Lower leg skin (tissue), 4 donors: Measurements from ENCODE around the gene PPTC7. TPM values are rescaled to one million over a fixed set of nuclear protein-coding genes. Genes with fewer than 3 reads are reported as not detected.
"Not testable (repeated sequence)": the region's sequence is repeated elsewhere in the genome, so short reads cannot be mapped to it uniquely, and the experiment has no call there.

ENCODE experiments used
- DNase-seq, 2 donors: peaks; one replicate each; pipeline ENCODE4 v3.0.0-alpha.2; 2019; ENCODE audit warnings: low spot score in 2 of 2
- H3K4me3 ChIP-seq: fragments of 200-600 bp; sonication (generic); 2 replicates; pipeline ENCODE4 v1.5.1; 2017; ENCODE audit warnings: mild to moderate bottlenecking, low read depth; ENCODE audit not compliant: poor library complexity, severe bottlenecking
- POLR2A ChIP-seq, 2 donors: fragments of 450-650 bp; IDR thresholded peaks; one replicate each; pipeline ENCODE4 v1.6.1; 2016 to 2017; ENCODE audit warnings: antibody characterized with exemption in 2 of 2, mild to moderate bottlenecking in 1 of 2, moderate library complexity in 1 of 2
- WGBS, 2 donors: methylation state at CpG; one replicate each; pipeline ENCODE4 v1.1.5; 2018; 5-methylcytosine and 5-hydroxymethylcytosine counted together
- intact Hi-C: fragments of 100-400 bp; cut with DNase I; formaldehyde crosslinking; loops from one replicate; pipeline ENCODE4 v1.15.0; 2023; ENCODE audit warnings: low total_unique reads
- total RNA-seq, 4 donors: library from RNA; depleted of rRNA; stranded (reverse); fragments of >200 nt; gene quantifications; one replicate each; pipeline ENCODE4 v1.1.0, GENCODE V29; 2016
- TF ChIP-seq, protein P1 (sequence below), 3 donors: fragments of 450-650 bp; IDR thresholded peaks; one replicate each; pipeline ENCODE4 v1.5.1; 2016; ENCODE audit warnings: antibody characterized with exemption in 3 of 3, mild to moderate bottlenecking in 3 of 3, moderate library complexity in 2 of 3

Gene PPTC7
- total RNA-seq, 4 donors from 2014 or later, result 19.6 to 29.8 (median 26.0) TPM

DNA sequence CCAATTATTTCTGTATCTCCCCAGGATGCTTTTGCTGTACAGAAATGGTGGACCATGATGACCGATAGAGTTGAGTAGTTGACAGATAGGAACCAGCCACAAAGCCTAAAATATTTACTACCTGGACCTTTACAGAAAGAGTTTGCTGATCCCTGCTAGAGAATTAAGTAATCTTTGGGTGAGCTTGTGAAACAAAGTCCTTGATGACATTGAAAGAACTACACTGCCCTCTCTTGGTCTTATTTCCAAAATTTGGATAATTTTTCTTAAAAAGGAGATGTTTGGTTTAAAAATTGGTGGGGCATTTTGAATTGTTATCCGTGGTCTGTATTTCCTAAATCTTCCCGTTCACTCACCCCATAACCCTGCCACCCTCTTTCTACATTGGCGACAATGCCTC is 17.1 kb upstream of the PPTC7 start:
- H3K4me3 ChIP-seq, result no peak overlapping the region
- TF ChIP-seq, protein P1, sequence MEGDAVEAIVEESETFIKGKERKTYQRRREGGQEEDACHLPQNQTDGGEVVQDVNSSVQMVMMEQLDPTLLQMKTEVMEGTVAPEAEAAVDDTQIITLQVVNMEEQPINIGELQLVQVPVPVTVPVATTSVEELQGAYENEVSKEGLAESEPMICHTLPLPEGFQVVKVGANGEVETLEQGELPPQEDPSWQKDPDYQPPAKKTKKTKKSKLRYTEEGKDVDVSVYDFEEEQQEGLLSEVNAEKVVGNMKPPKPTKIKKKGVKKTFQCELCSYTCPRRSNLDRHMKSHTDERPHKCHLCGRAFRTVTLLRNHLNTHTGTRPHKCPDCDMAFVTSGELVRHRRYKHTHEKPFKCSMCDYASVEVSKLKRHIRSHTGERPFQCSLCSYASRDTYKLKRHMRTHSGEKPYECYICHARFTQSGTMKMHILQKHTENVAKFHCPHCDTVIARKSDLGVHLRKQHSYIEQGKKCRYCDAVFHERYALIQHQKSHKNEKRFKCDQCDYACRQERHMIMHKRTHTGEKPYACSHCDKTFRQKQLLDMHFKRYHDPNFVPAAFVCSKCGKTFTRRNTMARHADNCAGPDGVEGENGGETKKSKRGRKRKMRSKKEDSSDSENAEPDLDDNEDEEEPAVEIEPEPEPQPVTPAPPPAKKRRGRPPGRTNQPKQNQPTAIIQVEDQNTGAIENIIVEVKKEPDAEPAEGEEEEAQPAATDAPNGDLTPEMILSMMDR (IDR thresholded peaks at IDR 0.05), result no peak
- TF ChIP-seq POLR2A (IDR thresholded peaks at IDR 0.05), result no peak
- intact Hi-C loops, result loop anchor here (10.0 kb wide), 1 partner anchor 135 kb away; the partner anchor contains the start of genes FAM216A and GPN3
- no peak for DNase-seq
- 34% methylated on average over 4 of the region's 4 CpGs for WGBS, 2 donors

DNA sequence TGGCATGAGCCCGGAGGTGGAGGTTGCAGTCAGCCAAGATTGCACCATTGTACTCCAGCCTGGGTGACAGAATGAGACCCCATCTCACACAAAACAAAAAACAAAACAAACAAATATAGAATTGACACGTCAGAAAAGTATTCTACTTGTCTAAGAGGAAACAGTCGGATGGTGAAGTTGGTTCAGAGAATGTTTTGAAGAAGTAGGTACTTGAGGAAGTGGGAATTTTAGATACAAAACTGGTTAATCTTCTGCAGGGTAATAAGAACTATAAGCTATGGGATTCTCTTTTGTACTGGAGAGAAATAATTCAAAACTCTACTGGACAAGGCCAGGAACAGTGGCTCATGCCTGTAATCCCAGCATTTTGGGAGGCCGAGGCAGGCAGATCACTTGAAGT is 16.2 kb upstream of the PPTC7 start:
- intact Hi-C loops, result loop anchor here (5.0 kb wide), 1 partner anchor 87 kb away; no protein-coding TSS in a partner anchor
- no peak overlapping the region for H3K4me3 ChIP-seq
- no peak for DNase-seq
- TF ChIP-seq, protein P1 (IDR thresholded peaks at IDR 0.05), result no peak
- TF ChIP-seq POLR2A (IDR thresholded peaks at IDR 0.05), result no peak
- 78 to 85% methylated on average over 4 of the region's 4 CpGs for WGBS, 2 donors

DNA sequence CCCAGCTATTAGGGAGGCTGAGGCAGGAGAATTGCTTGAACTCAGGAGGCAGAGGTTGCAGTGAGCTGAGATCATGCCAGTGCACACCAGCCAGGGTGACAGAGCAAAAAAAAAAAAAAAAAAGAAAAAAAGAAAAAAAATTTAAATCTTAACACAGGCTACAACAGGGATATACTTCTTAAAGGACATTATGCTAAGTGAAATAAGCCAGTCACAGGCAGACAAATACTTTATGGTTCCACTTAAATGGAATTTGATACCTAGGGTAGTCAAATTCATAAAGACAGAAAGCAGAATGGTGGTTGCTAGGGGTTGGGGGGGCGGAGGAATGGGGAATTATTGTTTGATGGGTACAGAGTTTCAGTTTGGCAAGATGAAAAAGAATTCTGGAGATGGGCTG is 14.8 kb upstream of the PPTC7 start:
- H3K4me3 ChIP-seq, result no peak overlapping the region
- 75 to 76% methylated on average over 1 of the region's 1 CpG for WGBS, 2 donors
- DNase-seq, result no peak
- TF ChIP-seq, protein P1 (IDR thresholded peaks at IDR 0.05), result no peak
- intact Hi-C loops, result loop anchor here (5.0 kb wide), 1 partner anchor 86 kb away; no protein-coding TSS in a partner anchor

DNA sequence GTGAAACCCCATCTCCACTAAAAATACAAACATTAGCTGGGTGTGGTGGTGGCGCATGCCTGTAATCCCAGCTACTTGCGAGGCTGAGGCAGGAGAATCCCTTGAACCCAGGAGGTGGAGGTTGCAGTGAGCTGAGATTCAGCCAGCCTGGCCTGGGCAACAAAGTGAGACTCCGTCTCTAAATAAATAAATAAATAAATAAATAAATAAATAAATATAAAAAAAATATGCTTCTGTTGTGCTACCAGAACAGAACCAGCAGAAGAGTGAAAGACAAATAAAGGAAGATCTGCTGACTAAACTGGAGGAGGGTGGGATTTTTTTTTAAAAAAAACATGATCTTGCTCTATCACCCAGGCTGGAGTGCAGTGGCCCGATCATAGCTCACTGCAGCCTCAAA is 9.8 kb upstream of the PPTC7 start:
- WGBS, 2 donors, result 84 to 91% methylated on average over 4 of the region's 4 CpGs
- intact Hi-C loops, H3K4me3 ChIP-seq: not testable (repeated sequence)
- DNase-seq, result peak in 1 of 2 donors; percentile 17

DNA sequence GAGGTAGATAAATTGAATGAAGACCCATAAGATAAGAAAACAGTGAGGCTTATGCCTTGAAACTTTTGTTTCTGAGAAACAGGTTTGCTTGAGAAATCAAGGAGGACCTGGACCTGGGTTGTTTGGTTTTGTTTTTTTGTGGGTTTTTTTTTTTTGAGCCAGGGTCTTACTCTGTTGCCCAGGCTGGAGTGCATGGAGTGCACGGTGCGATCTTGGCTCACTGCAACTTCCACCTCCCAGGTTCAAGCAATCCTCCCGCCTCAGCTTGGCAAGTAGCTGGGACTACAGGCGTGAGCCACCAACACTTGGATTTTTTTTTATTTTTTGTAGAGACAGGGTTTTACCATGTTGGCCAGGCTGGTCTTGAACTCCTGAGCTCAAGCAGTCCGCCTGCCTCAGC is 9.0 kb upstream of the PPTC7 start:
- no peak for TF ChIP-seq POLR2A (IDR thresholded peaks at IDR 0.05)
- TF ChIP-seq, protein P1 (IDR thresholded peaks at IDR 0.05), result no peak
- H3K4me3 ChIP-seq, result no peak overlapping the region
- 85 to 93% methylated on average over 5 of the region's 5 CpGs for WGBS, 2 donors
- intact Hi-C loops, result no loop called here
- DNase-seq, result no peak

DNA sequence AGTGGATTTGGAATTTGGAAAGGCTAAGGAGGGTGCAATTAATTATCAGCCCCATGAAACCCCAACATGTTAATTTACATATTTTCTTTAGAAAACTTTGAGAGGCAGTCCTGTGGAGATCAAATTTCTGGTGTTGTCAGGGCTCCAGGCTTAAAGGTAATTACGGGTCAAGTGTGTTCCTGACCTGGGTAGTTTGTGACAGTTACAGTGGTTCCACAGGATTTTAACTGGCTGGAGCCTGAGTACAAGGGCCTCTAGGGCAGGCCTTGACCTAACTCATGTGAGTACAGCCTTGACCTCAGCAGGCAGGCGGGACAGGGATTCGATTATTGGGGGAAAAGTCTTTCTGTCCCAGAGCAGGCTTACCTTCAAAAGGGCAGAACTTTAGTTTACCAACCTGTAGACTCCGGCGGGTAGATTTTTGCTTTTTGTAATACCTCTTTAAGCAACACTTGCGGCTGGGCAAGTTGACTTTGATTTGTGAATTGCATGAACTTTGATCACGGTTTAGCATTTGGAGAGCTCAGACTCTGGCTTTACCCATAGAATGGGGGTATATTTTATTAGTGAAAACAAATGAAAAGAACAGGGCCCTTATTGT is 8.4 kb upstream of the PPTC7 start:
- intact Hi-C loops, result no loop called here
- no peak overlapping the region for H3K4me3 ChIP-seq
- no peak for DNase-seq
- whole genome bisulfite sequencing, 2 donors, result 77 to 79% methylated on average over 7 of the region's 7 CpGs
- no peak for TF ChIP-seq POLR2A (IDR thresholded peaks at IDR 0.05)
- TF ChIP-seq, protein P1 (IDR thresholded peaks at IDR 0.05), result no peak
